ENCODE results near the gene GNMT.

Gene GNMT

DNA sequence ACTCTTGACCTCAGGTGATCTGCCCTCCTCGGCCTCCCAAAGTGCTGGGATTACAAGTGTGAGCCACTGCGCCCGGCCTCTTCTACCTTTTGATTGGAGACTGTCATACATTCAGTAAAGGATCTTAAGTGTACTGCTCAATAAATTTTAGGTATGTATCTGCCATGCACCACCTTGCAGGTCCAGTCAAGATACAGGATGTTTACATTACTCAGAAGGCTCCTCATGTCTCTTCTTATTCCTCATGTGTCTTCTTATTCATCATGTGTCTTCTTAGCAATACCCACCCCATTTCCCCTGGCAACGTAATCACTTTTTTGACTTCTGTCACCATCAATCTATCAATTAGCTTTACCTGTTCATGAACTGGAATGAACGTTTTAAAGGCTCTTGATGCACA is 45.3 kb downstream of the GNMT start:
- no peak overlapping the region for H3K4ac ChIP-seq (ENCODE audit: low read depth, low read length)
- no peak overlapping the region for H3K4me2 ChIP-seq (ENCODE audit: low read length)
- H3K36me3 ChIP-seq (ENCODE audit: control insufficient read depth, insufficient read depth, low read length), result peaks cover 21% of the 10 kb centered on the region
- H3K79me2 ChIP-seq (ENCODE audit: control insufficient read depth, insufficient read depth, low read length), result no peaks in the 10 kb centered on the region
- H3K79me1 ChIP-seq (ENCODE audit: low read length), result no peaks in the 10 kb centered on the region
- no peak overlapping the region for H4K8ac ChIP-seq (ENCODE audit: low read depth, low read length)
- no peak overlapping the region for H3K18ac ChIP-seq (ENCODE audit: low read length)
- no peak overlapping the region for H3K4me3 ChIP-seq (ENCODE audit: low read length)
- no peaks in the 10 kb centered on the region for H3K4me1 ChIP-seq (ENCODE audit: control insufficient read depth, low read depth, low read length)
- H3K56ac ChIP-seq (ENCODE audit: low read length), result no peak overlapping the region
- H2BK120ac ChIP-seq (ENCODE audit: low read depth, low read length), result no peak overlapping the region
- H3K27me3 ChIP-seq (ENCODE audit: insufficient read depth, low read length, poor library complexity), result no peaks in the 10 kb centered on the region
- DNase-seq, result no peak
- no peak overlapping the region for H3K23ac ChIP-seq (ENCODE audit: low read length)
- WGBS (ENCODE audit: extremely low coverage, insufficient coverage, low lambda C conversion rate), result no CpG with 5 or more reads among the region's 5 CpGs
- H2BK15ac ChIP-seq (replicated peaks; ENCODE audit: low read depth), result no peak overlapping the region
- no peak overlapping the region for H2AK5ac ChIP-seq (ENCODE audit: low read length)
- H3K9ac ChIP-seq (ENCODE audit: low read length), result no peak overlapping the region
- no peak overlapping the region for H2BK5ac ChIP-seq (ENCODE audit: low read length)
- H3K27ac ChIP-seq (ENCODE audit: low read depth, low read length), result no peak overlapping the region
- no peak overlapping the region for H4K5ac ChIP-seq (ENCODE audit: low read length)

GRCh38 chr6:43006251-43006650 is 45.7 kb downstream of the GNMT start:
- no peak for DNase-seq
- Histone ChIP-seq H4K5ac (ENCODE audit: low read length) (no peak overlapping the region), H4K8ac (ENCODE audit: low read depth, low read length) (no peak overlapping the region), H3K56ac (ENCODE audit: low read length) (no peak overlapping the region), H3K79me2 (ENCODE audit: control insufficient read depth, insufficient read depth, low read length) (no peaks in the 10 kb centered on the region), H3K4me2 (ENCODE audit: low read length) (no peak overlapping the region), H3K79me1 (ENCODE audit: low read length) (no peaks in the 10 kb centered on the region), H3K27ac (ENCODE audit: low read depth, low read length) (no peak overlapping the region), H3K23ac (ENCODE audit: low read length) (no peak overlapping the region), H3K36me3 (ENCODE audit: control insufficient read depth, insufficient read depth, low read length) (peaks cover 22% of the 10 kb centered on the region), H3K18ac (ENCODE audit: low read length) (no peak overlapping the region), H2AK5ac (ENCODE audit: low read length) (no peak overlapping the region), H2BK5ac (ENCODE audit: low read length) (no peak overlapping the region), H2BK15ac (replicated peaks; ENCODE audit: low read depth) (no peak overlapping the region), H3K9ac (ENCODE audit: low read length) (no peak overlapping the region), H3K4me1 (ENCODE audit: control insufficient read depth, low read depth, low read length) (no peaks in the 10 kb centered on the region), H3K4ac (ENCODE audit: low read depth, low read length) (no peak overlapping the region), H3K4me3 (ENCODE audit: low read length) (no peak overlapping the region), H2BK120ac (ENCODE audit: low read depth, low read length) (no peak overlapping the region), H3K27me3 (ENCODE audit: insufficient read depth, low read length, poor library complexity) (no peaks in the 10 kb centered on the region)
- no CpG with 5 or more reads among the region's 11 CpGs for WGBS (ENCODE audit: extremely low coverage, insufficient coverage, low lambda C conversion rate)

GRCh38 chr6:43007126-43007525 is 46.6 kb downstream of the GNMT start:
- Histone ChIP-seq H4K8ac (ENCODE audit: low read depth, low read length) (no peak overlapping the region), H3K4ac (ENCODE audit: low read depth, low read length) (no peak overlapping the region), H2BK15ac (replicated peaks; ENCODE audit: low read depth) (no peak overlapping the region), H3K18ac (ENCODE audit: low read length) (no peak overlapping the region), H2AK5ac (ENCODE audit: low read length) (no peak overlapping the region), H3K79me1 (ENCODE audit: low read length) (peaks cover 1% of the 10 kb centered on the region), H3K9ac (ENCODE audit: low read length) (no peak overlapping the region), H3K23ac (ENCODE audit: low read length) (no peak overlapping the region), H3K79me2 (ENCODE audit: control insufficient read depth, insufficient read depth, low read length) (no peaks in the 10 kb centered on the region), H3K4me3 (ENCODE audit: low read length) (no peak overlapping the region), H2BK120ac (ENCODE audit: low read depth, low read length) (no peak overlapping the region), H3K27ac (ENCODE audit: low read depth, low read length) (no peak overlapping the region), H3K36me3 (ENCODE audit: control insufficient read depth, insufficient read depth, low read length) (peaks cover 24% of the 10 kb centered on the region), H4K5ac (ENCODE audit: low read length) (no peak overlapping the region), H3K4me2 (ENCODE audit: low read length) (no peak overlapping the region), H3K4me1 (ENCODE audit: control insufficient read depth, low read depth, low read length) (no peaks in the 10 kb centered on the region), H3K56ac (ENCODE audit: low read length) (no peak overlapping the region), H3K27me3 (ENCODE audit: insufficient read depth, low read length, poor library complexity) (no peaks in the 10 kb centered on the region), H2BK5ac (ENCODE audit: low read length) (no peak overlapping the region)
- DNase-seq, result no peak
- WGBS (ENCODE audit: extremely low coverage, insufficient coverage, low lambda C conversion rate), result no CpG with 5 or more reads among the region's 9 CpGs

DNA sequence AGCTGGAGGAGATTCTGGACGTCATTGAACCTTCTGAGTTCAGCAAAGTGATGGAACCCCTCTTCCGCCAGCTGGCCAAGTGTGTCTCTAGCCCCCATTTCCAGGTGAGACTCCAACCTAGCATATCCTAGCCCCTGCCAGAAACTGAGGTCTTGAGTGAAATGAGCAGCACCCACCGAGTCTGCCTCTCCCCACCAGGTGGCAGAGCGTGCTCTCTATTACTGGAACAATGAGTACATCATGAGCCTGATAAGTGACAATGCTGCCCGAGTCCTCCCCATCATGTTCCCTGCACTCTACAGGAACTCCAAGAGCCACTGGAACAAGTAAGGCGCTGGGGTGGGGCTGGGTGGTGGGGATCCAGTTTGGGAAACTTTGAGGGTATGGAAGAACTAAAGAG is 48.6 kb downstream of the GNMT start:
- H3K36me3 ChIP-seq (ENCODE audit: control insufficient read depth, insufficient read depth, low read length), result peaks cover 24% of the 10 kb centered on the region
- H3K4me3 ChIP-seq (ENCODE audit: low read length), result no peak overlapping the region
- no peak overlapping the region for H3K27ac ChIP-seq (ENCODE audit: low read depth, low read length)
- no peak overlapping the region for H3K4me2 ChIP-seq (ENCODE audit: low read length)
- H2BK120ac ChIP-seq (ENCODE audit: low read depth, low read length), result no peak overlapping the region
- H3K23ac ChIP-seq (ENCODE audit: low read length), result no peak overlapping the region
- no peak overlapping the region for H2BK15ac ChIP-seq (replicated peaks; ENCODE audit: low read depth)
- H3K4me1 ChIP-seq (ENCODE audit: control insufficient read depth, low read depth, low read length), result peaks cover 6% of the 10 kb centered on the region
- WGBS (ENCODE audit: extremely low coverage, insufficient coverage, low lambda C conversion rate), result no CpG with 5 or more reads among the region's 6 CpGs
- DNase-seq, result peak; percentile 62
- no peak overlapping the region for H3K4ac ChIP-seq (ENCODE audit: low read depth, low read length)
- no peaks in the 10 kb centered on the region for H3K27me3 ChIP-seq (ENCODE audit: insufficient read depth, low read length, poor library complexity)
- no peak overlapping the region for H2AK5ac ChIP-seq (ENCODE audit: low read length)
- no peak overlapping the region for H3K18ac ChIP-seq (ENCODE audit: low read length)
- H2BK5ac ChIP-seq (ENCODE audit: low read length), result no peak overlapping the region
- peaks cover 7% of the 10 kb centered on the region for H3K79me1 ChIP-seq (ENCODE audit: low read length)
- no peak overlapping the region for H3K9ac ChIP-seq (ENCODE audit: low read length)
- H4K8ac ChIP-seq (ENCODE audit: low read depth, low read length), result no peak overlapping the region
- no peak overlapping the region for H4K5ac ChIP-seq (ENCODE audit: low read length)
- peaks cover 6% of the 10 kb centered on the region for H3K79me2 ChIP-seq (ENCODE audit: control insufficient read depth, insufficient read depth, low read length)
- H3K56ac ChIP-seq (ENCODE audit: low read length), result no peak overlapping the region

DNA sequence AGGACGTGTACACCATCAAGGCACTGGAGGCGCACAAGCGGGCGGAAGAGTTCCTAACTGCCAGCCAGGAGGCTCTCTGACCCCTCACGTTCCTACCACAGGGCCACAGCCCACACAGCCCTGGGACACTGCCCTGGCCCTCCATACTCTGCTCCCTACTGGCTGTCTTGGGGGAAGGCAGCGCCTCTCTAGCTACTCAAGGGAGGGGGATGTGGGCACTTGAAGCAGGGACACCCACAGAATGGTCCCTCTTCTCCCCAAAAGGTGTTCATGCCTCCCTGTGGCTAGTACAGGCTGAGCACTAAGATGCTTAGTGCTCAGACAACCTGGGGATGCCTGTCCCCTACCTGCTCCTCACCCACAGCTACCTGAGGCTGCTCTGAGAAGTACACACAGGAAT is 50.7 kb downstream of the GNMT start:
- Histone ChIP-seq H3K4me1 (ENCODE audit: control insufficient read depth, low read depth, low read length) (peaks cover 6% of the 10 kb centered on the region), H3K4me2 (ENCODE audit: low read length) (no peak overlapping the region), H2BK15ac (replicated peaks; ENCODE audit: low read depth) (no peak overlapping the region), H3K18ac (ENCODE audit: low read length) (no peak overlapping the region), H3K56ac (ENCODE audit: low read length) (no peak overlapping the region), H2BK120ac (ENCODE audit: low read depth, low read length) (no peak overlapping the region), H3K79me2 (ENCODE audit: control insufficient read depth, insufficient read depth, low read length) (peaks cover 16% of the 10 kb centered on the region), H4K5ac (ENCODE audit: low read length) (no peak overlapping the region), H3K27me3 (ENCODE audit: insufficient read depth, low read length, poor library complexity) (no peaks in the 10 kb centered on the region), H3K36me3 (ENCODE audit: control insufficient read depth, insufficient read depth, low read length) (peaks cover 24% of the 10 kb centered on the region), H3K9ac (ENCODE audit: low read length) (no peak overlapping the region), H3K79me1 (ENCODE audit: low read length) (peaks cover 7% of the 10 kb centered on the region), H2BK5ac (ENCODE audit: low read length) (no peak overlapping the region), H3K27ac (ENCODE audit: low read depth, low read length) (no peak overlapping the region), H3K4me3 (ENCODE audit: low read length) (no peak overlapping the region), H2AK5ac (ENCODE audit: low read length) (no peak overlapping the region), H4K8ac (ENCODE audit: low read depth, low read length) (no peak overlapping the region), H3K4ac (ENCODE audit: low read depth, low read length) (no peak overlapping the region), H3K23ac (ENCODE audit: low read length) (no peak overlapping the region)
- DNase-seq, result peak; percentile 46
- no CpG with 5 or more reads among the region's 6 CpGs for WGBS (ENCODE audit: extremely low coverage, insufficient coverage, low lambda C conversion rate)

DNA sequence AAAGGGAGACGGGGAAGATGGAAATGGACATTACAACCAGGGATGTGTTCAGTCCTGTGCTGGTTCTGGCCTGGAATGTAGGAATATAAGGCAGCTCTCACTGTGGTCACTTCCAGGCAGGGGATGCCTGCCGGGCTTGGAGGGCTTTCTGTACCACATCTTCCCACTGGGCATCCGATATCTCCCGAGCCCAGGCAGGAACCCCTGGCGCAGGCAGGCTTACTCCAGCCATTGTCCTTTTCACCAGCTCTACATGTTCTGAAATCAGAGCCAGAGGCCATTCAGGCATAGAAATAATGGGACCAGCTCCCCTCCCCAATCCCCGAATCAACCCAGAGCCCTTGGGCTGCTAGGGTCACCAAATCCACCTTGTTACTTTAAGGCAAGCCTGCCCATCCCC is 51.8 kb downstream of the GNMT start:
- H2BK120ac ChIP-seq (ENCODE audit: low read depth, low read length), result no peak overlapping the region
- no peak overlapping the region for H3K18ac ChIP-seq (ENCODE audit: low read length)
- H3K27me3 ChIP-seq (ENCODE audit: insufficient read depth, low read length, poor library complexity), result no peaks in the 10 kb centered on the region
- H3K4me3 ChIP-seq (ENCODE audit: low read length), result no peak overlapping the region
- H3K36me3 ChIP-seq (ENCODE audit: control insufficient read depth, insufficient read depth, low read length), result peaks cover 20% of the 10 kb centered on the region
- H3K4me2 ChIP-seq (ENCODE audit: low read length), result no peak overlapping the region
- no peak overlapping the region for H2AK5ac ChIP-seq (ENCODE audit: low read length)
- DNase-seq, result no peak
- no CpG with 5 or more reads among the region's 6 CpGs for WGBS (ENCODE audit: extremely low coverage, insufficient coverage, low lambda C conversion rate)
- H2BK15ac ChIP-seq (replicated peaks; ENCODE audit: low read depth), result no peak overlapping the region
- H3K23ac ChIP-seq (ENCODE audit: low read length), result no peak overlapping the region
- peaks cover 6% of the 10 kb centered on the region for H3K4me1 ChIP-seq (ENCODE audit: control insufficient read depth, low read depth, low read length)
- H3K79me2 ChIP-seq (ENCODE audit: control insufficient read depth, insufficient read depth, low read length), result peaks cover 21% of the 10 kb centered on the region
- no peak overlapping the region for H2BK5ac ChIP-seq (ENCODE audit: low read length)
- peak overlapping the region; percentile 40 for H3K9ac ChIP-seq (ENCODE audit: low read length)
- H4K8ac ChIP-seq (ENCODE audit: low read depth, low read length), result no peak overlapping the region
- no peak overlapping the region for H4K5ac ChIP-seq (ENCODE audit: low read length)
- no peak overlapping the region for H3K56ac ChIP-seq (ENCODE audit: low read length)
- H3K27ac ChIP-seq (ENCODE audit: low read depth, low read length), result no peak overlapping the region
- no peak overlapping the region for H3K4ac ChIP-seq (ENCODE audit: low read depth, low read length)
- peaks cover 15% of the 10 kb centered on the region for H3K79me1 ChIP-seq (ENCODE audit: low read length)

All from mesendoderm (in vitro differentiated cells).